Endothelial cell of umbilical vein (primary cell): ENCODE data around the gene CHD5. TPM values are rescaled to one million over a fixed set of nuclear protein-coding genes. Genes with fewer than 3 reads are reported as not detected.

ENCODE experiments used
- BruUV-seq: library from RNA; stranded (reverse); fragments of 400-500 nt; replicated peaks from 2 replicates; lab custom pipeline; 2021; lab: Mats Ljungman, UMichigan
- CTCF ChIA-PET: fragments of 300-600, 350-600 bp; sonication (Branson Sonifier 250); formaldehyde crosslinking; loops from one replicate; lab custom pipeline; 2021; ENCODE audit warnings: antibody characterized with exemption, inconsistent platforms; lab: Charles Lee
- POLR2A ChIA-PET: fragments of 300-600, 350-600 bp; sonication (Branson Sonifier 250); formaldehyde crosslinking; loops from one replicate; lab custom pipeline; 2021; ENCODE audit warnings: antibody characterized with exemption, inconsistent platforms; lab: Charles Lee
- DNase-seq: peaks from one replicate; pipeline ENCODE4 v3.0.0-alpha.2; 2011; ENCODE audit warnings: low read depth, low spot score
- FAIRE-seq: peaks from 2 replicates; lab custom pipeline; 2011; peaks lifted over from hg19 to GRCh38; lab: Jason Lieb, UNC
- H2AFZ ChIP-seq: 2 replicates; pipeline ENCODE4 v1.6.0; 2012; ENCODE audit warnings: low read depth, low read length, control low read depth, inconsistent platforms
- H3K27ac ChIP-seq: 2 replicates; pipeline ENCODE4 v1.5.1; 2011; ENCODE audit warnings: low read depth, mild to moderate bottlenecking, control low read depth, low read length, moderate library complexity; ENCODE audit not compliant: insufficient read depth
- H3K27me3 ChIP-seq, 2 experiments: 2 replicates each; pipeline versions ENCODE4 v1.6.0 to v1.6.1; 2011; ENCODE audit warnings: low read length in 2 of 2, mixed read lengths in 1 of 2; ENCODE audit not compliant: control insufficient read depth in 2 of 2, insufficient read depth in 2 of 2
- H3K36me3 ChIP-seq, 2 experiments: 2 replicates in 1 of 2; 3 replicates in 1 of 2; pipeline ENCODE4 v1.5.1; 2011; ENCODE audit warnings: low read length in 2 of 2, mild to moderate bottlenecking in 1 of 2, moderate library complexity in 1 of 2; ENCODE audit not compliant: control insufficient read depth in 2 of 2, insufficient read depth in 2 of 2; ENCODE audit errors: extremely low read depth in 1 of 2
- H3K4me1 ChIP-seq: 3 replicates; pipeline ENCODE4 v1.5.1; 2011; ENCODE audit warnings: mild to moderate bottlenecking, low read length; ENCODE audit not compliant: control insufficient read depth, insufficient read depth; ENCODE audit errors: extremely low read depth
- H3K4me2 ChIP-seq: 2 replicates; pipeline ENCODE4 v1.6.1; 2011; ENCODE audit warnings: low read length, control low read depth, mixed read lengths; ENCODE audit not compliant: insufficient read depth
- H3K4me3 ChIP-seq, 3 experiments: fragments of 200-600 bp in 1 of 3; sonication (generic), shearing (Covaris generic) in 1 of 3; replicated peaks in 1 of 3; 2 replicates each; pipeline ENCODE4 v1.5.1; 2011 to 2016; ENCODE audit warnings: control low read depth in 3 of 3, low read length in 3 of 3, mild to moderate bottlenecking in 2 of 3, inconsistent platforms in 1 of 3, low read depth in 1 of 3, moderate library complexity in 1 of 3; ENCODE audit not compliant: insufficient read depth in 1 of 3
- H3K79me2 ChIP-seq: 2 replicates; pipeline ENCODE4 v1.6.0; 2012; ENCODE audit warnings: low read length, inconsistent platforms; ENCODE audit not compliant: control insufficient read depth, insufficient read depth
- H3K9ac ChIP-seq: replicated peaks from 2 replicates; pipeline ENCODE3; 2011; ENCODE audit warnings: low read length, control low read depth; ENCODE audit not compliant: insufficient read depth; ENCODE audit errors: extremely low read depth
- H3K9me1 ChIP-seq: replicated peaks from 3 replicates; pipeline ENCODE4 v1.6.0; 2011; ENCODE audit warnings: mild to moderate bottlenecking, low read length; ENCODE audit not compliant: control insufficient read depth, insufficient read depth; ENCODE audit errors: extremely low read depth
- H3K9me3 ChIP-seq: replicated peaks from 2 replicates; pipeline ENCODE4 v1.5.1; 2012; ENCODE audit warnings: low read length, inconsistent platforms; ENCODE audit not compliant: control insufficient read depth, insufficient read depth
- H4K20me1 ChIP-seq: replicated peaks from 2 replicates; pipeline ENCODE3; 2011; ENCODE audit warnings: mild to moderate bottlenecking, low read length; ENCODE audit not compliant: control insufficient read depth, insufficient read depth; ENCODE audit errors: extremely low read depth
- EZH2 ChIP-seq: IDR thresholded peaks from 2 replicates; pipeline ENCODE4 v1.6.1; 2012; ENCODE audit warnings: borderline replicate concordance, low read depth, mild to moderate bottlenecking, moderate library complexity, low read length, inconsistent platforms; ENCODE audit not compliant: severe bottlenecking
- FOS ChIP-seq: IDR thresholded peaks from 2 replicates; pipeline ENCODE4 v1.6.1; 2011; ENCODE audit warnings: mild to moderate bottlenecking, low read length, moderate library complexity, borderline replicate concordance; ENCODE audit not compliant: insufficient read depth
- GATA2 ChIP-seq: IDR thresholded peaks from 2 replicates; pipeline ENCODE4 v1.7.0; 2011; ENCODE audit warnings: low read depth, mild to moderate bottlenecking, moderate library complexity, mixed read lengths, low read length; ENCODE audit not compliant: insufficient read length, insufficient read depth
- JUN ChIP-seq: IDR thresholded peaks from 2 replicates; pipeline ENCODE4 v1.6.1; 2011; ENCODE audit warnings: borderline replicate concordance, low read depth; ENCODE audit not compliant: insufficient read length, insufficient read depth
- MYC ChIP-seq: IDR thresholded peaks from one replicate; pipeline ENCODE4 v1.6.1; 2011; ENCODE audit warnings: mild to moderate bottlenecking, low read depth, low read length
- POLR2A ChIP-seq: IDR thresholded peaks from 2 replicates; pipeline ENCODE4 v1.6.1; 2012; ENCODE audit warnings: low read depth, mild to moderate bottlenecking, control low read depth, low read length
- POLR2AphosphoS5 ChIP-seq: IDR thresholded peaks from 2 replicates; pipeline ENCODE4 v1.6.1; 2012; ENCODE audit warnings: low read depth, mild to moderate bottlenecking, control low read depth, low read length, moderate library complexity; ENCODE audit not compliant: insufficient read depth
- dilution Hi-C: fragments of 300-500 bp; cut with MboI; formaldehyde crosslinking; loops from one replicate; pipeline ENCODE4 v1.15.0; 2019; ENCODE audit warnings: low sequenced_read_pairs; ENCODE audit not compliant: extremely low pct_ligation_motif_present
- intact Hi-C: fragments of 100-400 bp; cut with micrococcal nuclease; formaldehyde crosslinking; loops from one replicate; pipeline ENCODE4 v1.10.0; 2022
- polyA plus RNA-seq, 4 experiments: library from polyadenylated mRNA; depleted of rRNA in 3 of 4; stranded (reverse) in 3 of 4; unstranded in 1 of 4; fragments of >200 nt; gene quantifications; 2 replicates each; pipeline versions ENCODE4 v1.2.1 to v1.2.3, GENCODE V29; 2011 to 2012; ENCODE audit warnings: missing spikeins in 1 of 4
- total RNA-seq: library from RNA; stranded (reverse); gene quantifications from 2 replicates; pipeline ENCODE4 v1.2.3, GENCODE V29; 2021
- TF ChIP-seq, protein P1 (sequence below): IDR thresholded peaks from 2 replicates; pipeline ENCODE4 v1.6.1; 2011; ENCODE audit not compliant: insufficient read depth, insufficient read length
- TF ChIP-seq, protein P2 (sequence below), 2 donors: IDR thresholded peaks; 1 replicate in 1 of 2; 2 replicates in 1 of 2; pipeline ENCODE4 v1.5.1; 2011; ENCODE audit warnings: low read length in 2 of 2, mild to moderate bottlenecking in 2 of 2, moderate library complexity in 2 of 2, control low read depth in 1 of 2, inconsistent platforms in 1 of 2, low read depth in 1 of 2; ENCODE audit not compliant: insufficient read depth in 1 of 2; ENCODE audit errors: extremely low read depth in 1 of 2

CHD5 gene
- total and polyA plus RNA-seq, 2 donors (not counting 3 experiments of a cell fraction or from before 2014, with no cell fraction given): 0.04 to 0.11 TPM

DNA sequence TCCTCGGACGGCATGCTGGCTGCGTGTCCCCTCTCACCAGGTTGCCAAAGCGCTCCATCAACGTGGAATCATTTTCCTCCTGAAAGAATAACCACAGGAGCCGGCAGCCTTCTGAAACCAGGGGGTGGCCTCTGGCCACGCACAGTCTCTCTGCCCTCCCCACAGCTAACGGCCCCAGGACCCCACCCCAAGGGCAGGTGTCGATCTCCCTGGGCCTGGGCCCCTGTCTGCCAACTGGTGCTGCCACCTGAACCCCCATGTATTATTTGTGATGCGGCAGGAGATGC is 88.4 kb downstream of the CHD5 start:
- Histone ChIP-seq H3K9me3 (no peaks in the 10 kb centered on the region), H3K36me3 (no peaks in the 10 kb centered on the region), H3K27ac (no peak overlapping the region), H3K79me2 (no peaks in the 10 kb centered on the region), H3K9ac (no peak overlapping the region), H3K4me2 (no peak overlapping the region), H3K9me1 (no peaks in the 10 kb centered on the region), H4K20me1 (no peaks in the 10 kb centered on the region), H2AFZ (no peak overlapping the region), H3K27me3 (no peaks in the 10 kb centered on the region), H3K4me1 (no peaks in the 10 kb centered on the region), H3K4me3 (no peak overlapping the region)
- no TSS peak for BruUV-seq
- no peak for FAIRE-seq
- POLR2A ChIA-PET: interaction anchor here (0.7 kb wide), 1 partner anchor 1903 kb away, joined by 3 read pairs; no protein-coding TSS in a partner anchor
- intact Hi-C loops (no loop called here), dilution Hi-C loops (no loop called here)
- TF ChIP-seq POLR2AphosphoS5: no peak
- TF ChIP-seq, protein P1, sequence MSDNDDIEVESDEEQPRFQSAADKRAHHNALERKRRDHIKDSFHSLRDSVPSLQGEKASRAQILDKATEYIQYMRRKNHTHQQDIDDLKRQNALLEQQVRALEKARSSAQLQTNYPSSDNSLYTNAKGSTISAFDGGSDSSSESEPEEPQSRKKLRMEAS: no peak
- TF ChIP-seq JUN: no peak
- no peak for TF ChIP-seq POLR2A
- no peak for TF ChIP-seq EZH2
- no peak for TF ChIP-seq MYC
- TF ChIP-seq, protein P2, sequence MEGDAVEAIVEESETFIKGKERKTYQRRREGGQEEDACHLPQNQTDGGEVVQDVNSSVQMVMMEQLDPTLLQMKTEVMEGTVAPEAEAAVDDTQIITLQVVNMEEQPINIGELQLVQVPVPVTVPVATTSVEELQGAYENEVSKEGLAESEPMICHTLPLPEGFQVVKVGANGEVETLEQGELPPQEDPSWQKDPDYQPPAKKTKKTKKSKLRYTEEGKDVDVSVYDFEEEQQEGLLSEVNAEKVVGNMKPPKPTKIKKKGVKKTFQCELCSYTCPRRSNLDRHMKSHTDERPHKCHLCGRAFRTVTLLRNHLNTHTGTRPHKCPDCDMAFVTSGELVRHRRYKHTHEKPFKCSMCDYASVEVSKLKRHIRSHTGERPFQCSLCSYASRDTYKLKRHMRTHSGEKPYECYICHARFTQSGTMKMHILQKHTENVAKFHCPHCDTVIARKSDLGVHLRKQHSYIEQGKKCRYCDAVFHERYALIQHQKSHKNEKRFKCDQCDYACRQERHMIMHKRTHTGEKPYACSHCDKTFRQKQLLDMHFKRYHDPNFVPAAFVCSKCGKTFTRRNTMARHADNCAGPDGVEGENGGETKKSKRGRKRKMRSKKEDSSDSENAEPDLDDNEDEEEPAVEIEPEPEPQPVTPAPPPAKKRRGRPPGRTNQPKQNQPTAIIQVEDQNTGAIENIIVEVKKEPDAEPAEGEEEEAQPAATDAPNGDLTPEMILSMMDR (IDR thresholded peaks at IDR 0.05; ENCODE audit: extremely low read depth in 1 of 2, insufficient read depth in 1 of 2, low read depth in 1 of 2, low read length in 2 of 2): no peak
- no peak for TF ChIP-seq FOS
- no peak for TF ChIP-seq GATA2
- DNase-seq: no peak
- CTCF ChIA-PET: interaction anchor here (2.0 kb wide), 1 partner anchor 10 kb away, joined by 5 read pairs; no protein-coding TSS in a partner anchor
